Measurements from ENCODE around the gene PIAS2.
"Not testable (repeated sequence)": the region's sequence is repeated elsewhere in the genome, so short reads cannot be mapped to it uniquely, and the experiment has no call there.

Gene PIAS2, protein sequence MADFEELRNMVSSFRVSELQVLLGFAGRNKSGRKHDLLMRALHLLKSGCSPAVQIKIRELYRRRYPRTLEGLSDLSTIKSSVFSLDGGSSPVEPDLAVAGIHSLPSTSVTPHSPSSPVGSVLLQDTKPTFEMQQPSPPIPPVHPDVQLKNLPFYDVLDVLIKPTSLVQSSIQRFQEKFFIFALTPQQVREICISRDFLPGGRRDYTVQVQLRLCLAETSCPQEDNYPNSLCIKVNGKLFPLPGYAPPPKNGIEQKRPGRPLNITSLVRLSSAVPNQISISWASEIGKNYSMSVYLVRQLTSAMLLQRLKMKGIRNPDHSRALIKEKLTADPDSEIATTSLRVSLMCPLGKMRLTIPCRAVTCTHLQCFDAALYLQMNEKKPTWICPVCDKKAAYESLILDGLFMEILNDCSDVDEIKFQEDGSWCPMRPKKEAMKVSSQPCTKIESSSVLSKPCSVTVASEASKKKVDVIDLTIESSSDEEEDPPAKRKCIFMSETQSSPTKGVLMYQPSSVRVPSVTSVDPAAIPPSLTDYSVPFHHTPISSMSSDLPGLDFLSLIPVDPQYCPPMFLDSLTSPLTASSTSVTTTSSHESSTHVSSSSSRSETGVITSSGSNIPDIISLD

DNA sequence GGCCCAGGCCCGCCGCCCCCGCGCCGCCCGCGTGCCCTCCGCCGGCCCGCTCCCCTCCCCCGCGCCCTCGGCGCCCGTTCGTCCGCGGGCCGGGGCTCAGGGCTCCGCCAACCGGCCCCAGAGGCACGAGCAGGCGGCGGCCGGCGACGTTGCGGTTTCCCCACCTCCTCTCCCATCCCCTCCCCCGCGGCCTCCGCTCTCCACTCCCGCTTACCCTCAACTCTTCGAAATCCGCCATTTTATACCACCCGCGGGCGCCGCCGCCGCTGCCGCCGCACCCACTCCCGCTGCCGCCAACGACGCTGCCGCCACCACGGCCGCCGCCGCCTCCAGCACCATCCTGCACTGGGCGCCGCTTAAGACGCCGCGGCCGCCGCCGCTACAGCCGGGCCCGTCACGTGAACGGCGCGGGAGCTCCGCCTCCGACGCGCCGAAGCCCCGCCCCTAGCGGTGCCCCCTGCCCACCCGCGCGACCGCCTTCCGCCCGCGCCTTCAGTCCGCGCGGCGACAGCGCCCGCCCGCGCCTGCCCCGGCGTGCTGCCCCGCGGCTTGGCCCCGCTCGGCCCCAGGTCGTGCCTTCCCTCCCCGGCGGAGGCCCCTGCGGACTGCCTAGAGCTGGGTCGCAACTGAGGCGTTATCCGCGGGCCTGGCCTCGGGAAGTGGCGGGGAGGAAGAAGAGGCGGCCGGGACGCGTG, at the start of gene PIAS2, which contains the start of gene KATNAL2:
PIAS2 (minus strand) TSS at position 400 of the 695 bp plus-strand sequence; CDS start at position 238, 162 bp downstream.
KATNAL2 (plus strand) TSS at position 495 of the 695 bp plus-strand sequence. CDS start 29,271 bp downstream, outside the sequence.
- DNase-seq, result peak; percentile 82 to 83

DNA sequence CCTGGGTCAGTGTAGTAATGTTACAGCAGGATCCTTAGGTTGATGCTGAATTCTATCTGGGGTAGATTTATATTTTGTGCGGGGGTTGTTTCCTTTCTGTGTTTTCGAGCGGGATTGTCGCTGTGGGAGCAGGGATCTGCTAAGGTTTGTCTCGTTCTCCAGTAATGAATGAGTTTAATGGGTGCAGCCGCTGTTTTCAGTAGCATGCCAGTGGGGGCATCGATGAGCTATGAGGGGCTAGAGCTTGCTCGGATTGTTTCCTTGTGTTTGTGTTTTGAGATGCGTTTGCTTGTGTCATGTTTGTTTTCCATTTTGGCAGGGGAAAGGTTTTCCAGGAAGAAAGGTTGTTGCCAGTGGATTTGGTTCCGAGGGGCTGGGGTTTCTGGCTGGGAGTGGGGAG, 49.0 kb upstream of the PIAS2 start:
- DNase-seq, result not testable (repeated sequence)

GRCh38 chr18:46964579-46965293, 47.4 kb upstream of the PIAS2 start:
- not testable (repeated sequence) for DNase-seq

DNA sequence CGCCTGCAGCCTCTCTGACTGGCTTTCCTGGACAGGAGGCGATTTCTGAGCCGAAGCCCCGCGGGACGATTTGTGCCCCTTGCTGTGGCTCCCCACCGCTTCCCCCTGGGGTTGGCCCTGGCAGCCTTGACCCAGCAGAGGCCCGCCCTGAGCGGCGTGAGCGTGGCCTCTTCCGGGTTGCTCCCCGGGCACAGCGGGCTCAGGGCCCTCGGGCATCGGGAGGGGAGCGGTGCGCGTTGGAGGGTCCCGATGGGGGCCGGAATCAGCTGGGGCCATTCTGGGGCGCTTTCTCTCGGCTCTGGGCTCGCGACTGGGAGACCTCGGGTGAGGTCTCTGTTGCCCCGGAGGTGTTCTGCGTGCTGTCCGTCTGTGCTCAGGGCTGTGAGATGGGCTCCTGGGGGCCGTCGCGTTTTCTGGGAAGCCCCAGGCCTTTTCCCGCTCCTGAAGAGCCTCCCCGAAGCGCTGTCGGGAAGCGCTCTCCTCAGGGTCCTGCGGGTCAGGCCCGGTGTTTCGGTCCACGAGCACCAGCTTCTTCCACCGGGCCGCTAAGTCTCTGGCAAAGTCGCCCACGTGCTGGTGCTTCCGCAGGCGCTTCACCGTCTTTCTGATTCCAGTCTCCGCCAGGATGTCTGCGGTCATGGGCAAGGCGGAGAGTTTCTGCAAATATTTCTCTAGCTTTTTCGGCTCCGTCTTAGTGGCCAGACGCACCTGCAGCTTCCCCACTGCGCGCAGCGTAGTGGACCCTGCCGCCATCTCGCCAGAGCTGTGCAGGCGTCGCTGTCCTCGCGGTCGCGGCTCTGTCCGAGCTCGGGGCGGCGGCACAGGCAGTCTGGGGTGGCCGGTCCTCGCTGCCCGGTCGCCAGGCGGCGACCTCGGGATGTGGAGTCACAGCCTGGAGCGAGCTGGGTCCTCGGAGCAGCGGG, 46.6 kb upstream of the PIAS2 start:
- DNase-seq, result not testable (repeated sequence)

DNA sequence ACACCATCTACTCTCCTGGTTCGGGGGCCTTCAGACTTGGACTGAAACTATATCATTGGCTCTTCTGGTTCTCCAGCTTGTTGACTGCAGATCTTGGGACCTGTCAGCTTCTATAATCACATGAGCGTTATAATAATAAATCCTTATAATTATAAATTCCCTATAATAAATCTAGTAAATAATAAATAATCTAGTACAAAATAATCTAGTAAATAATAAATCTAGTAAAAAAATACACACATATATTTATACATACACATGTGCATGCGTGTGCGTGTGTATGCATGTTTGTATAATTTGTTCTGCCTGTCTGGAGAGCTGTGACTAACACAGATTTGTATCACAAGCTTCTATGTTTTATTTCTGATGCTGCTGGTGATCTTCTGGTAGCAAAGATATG, 40.9 kb upstream of the PIAS2 start:
- no peak for DNase-seq

DNA sequence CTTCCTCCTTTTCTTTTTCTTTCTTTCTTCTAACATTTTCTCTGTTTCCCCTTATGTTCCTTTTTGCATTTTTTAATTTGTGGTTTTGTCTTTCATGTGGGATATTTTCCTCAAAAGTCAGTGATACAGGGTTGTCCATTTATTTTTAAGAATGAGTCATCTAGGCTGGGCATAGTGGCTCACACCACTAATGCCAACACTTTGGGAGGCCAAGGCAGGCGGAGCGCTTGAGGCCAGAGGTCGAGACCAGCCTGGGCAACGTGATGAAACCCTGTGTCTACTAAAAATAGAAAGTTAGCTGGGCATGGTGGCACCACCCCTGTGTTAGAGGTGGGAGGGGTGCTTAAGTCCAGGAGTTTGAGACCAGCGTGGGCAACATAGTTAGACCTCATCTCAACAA, 35.9 kb upstream of the PIAS2 start:
- no peak for DNase-seq

DNA sequence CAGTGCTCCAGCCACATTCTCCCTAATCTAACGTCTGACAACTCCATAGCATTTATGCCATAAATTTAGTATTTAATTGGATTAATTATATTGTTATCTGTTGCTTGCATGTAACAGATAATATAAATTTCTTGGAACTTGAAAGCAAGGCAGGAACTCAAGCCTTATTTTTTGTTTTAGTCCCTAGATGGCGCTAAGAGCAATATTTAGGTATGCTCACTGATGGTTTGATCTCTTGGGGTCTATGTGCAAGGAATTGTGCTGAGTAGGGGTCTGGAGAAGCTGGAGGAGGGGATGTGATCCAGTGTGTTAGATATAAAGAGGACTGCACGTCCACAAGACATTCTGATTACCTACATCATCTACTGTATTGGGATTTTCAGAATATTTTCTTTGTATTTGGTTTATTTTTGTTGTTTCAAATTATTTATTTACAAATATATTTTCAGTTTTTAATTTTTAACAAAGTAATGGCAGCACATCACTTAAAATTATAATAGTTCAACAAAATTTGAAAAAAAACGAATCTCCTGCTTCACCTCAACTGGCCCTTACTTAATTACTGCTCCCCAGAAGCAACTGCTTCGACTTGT, 32.9 kb upstream of the PIAS2 start:
- peak in 1 of 2 donors; percentile 6 for DNase-seq

DNA sequence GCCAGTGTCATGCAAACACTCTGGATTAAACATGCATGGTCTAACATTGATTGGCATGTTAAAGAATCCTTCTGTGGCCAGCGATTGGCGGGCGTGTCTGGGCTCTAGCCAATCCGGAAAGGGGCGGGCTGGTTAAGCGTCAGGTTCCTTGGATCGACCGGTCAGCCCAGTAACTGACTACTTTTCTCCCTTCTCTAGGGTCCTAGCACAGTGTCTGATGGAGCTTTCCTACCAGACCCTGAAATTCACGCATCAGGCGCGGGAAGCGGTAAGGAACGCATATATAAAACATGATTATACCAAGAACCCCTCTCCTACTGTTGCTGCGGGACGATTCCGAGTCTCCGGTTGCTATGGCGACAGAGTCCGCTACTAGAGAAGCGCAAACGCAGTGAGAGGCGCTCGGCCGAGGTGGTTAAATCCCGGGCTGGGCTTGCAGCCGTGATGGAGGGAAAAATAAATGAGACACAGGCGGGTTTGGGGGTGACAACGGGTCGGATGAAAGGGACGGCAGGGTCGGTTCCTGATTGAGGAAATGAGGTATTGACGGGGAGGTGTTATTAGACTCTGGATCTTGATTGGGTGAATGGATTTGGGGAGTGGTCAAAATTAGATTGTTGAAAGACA, 29.5 kb upstream of the PIAS2 start:
- DNase-seq, result peak; percentile 54 to 74

DNA sequence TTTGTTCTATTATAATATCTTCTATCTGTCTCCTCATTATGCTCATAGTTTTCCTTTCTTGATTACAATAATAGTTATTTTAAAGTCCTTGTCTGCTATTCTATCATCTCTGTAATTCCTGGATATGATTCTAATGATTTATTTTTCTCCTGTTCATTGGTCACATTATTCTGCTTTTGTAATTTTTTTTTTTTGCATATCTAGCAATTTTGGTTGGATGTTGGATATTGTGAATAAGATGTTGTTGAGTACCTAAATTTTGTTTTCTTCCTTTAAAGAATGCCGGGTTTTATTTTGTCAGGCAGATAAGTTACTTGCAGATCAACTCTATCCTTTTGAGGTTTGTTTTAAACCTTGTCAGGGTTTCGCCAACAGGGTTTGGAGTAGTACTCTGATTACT, 25.3 kb upstream of the PIAS2 start:
- no peak for DNase-seq

DNA sequence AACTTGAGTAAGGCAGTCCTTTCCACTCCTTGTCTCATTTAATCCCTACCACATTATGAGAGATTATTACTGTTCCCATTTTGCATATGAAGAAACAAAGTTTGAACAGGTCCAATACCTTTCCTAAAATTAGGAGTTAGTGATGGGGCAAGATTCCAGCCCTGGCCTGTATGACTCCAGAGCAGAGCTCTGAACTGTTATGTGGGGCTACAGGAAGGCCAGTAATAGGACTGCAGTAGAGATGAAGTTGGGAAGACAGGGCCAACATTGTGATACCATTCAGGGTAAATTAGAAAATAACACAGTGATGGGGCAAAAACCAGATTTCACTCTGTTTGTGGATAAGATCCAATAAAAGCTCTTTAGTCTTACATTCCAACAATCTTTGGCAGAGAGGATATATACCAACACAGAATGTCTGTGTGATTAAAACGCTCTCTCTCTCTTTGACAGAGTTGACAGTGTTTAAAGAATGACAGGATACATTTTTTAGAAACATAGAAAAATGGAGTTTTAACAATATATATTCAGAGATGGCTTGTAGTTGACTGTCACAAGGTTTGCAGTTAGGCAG, 22.8 kb upstream of the PIAS2 start:
- no peak for DNase-seq

GRCh38 chr18:46939337-46939963, 22.1 kb upstream of the PIAS2 start:
- no peak for DNase-seq

- no peak for DNase-seq
Observed at GRCh38 chr18:46920653-46921052, 3.3 kb upstream of the PIAS2 start.

DNA sequence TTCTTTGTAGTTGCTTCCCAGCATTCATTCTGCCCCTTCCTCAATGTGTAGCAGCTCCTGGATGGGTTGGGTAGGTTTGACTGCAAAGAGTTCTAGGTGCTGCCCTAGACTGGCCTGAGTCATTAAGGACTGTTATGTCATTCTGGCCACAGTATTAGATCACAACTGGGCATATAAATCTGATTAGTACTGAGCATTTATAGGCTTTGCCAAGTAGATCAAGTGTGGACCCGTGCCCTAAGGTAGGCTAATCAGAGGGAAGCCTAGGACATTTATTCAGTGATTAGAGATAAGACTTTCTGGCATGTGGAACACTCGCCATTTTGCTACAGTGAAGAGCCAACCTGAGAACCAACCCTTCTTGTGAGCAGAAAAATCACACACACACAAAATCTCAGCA, 2.8 kb upstream of the PIAS2 start:
- no peak for DNase-seq

- no peak for DNase-seq
Observed at GRCh38 chr18:46917803-46918600, 695 bp upstream of the PIAS2 start.

DNA sequence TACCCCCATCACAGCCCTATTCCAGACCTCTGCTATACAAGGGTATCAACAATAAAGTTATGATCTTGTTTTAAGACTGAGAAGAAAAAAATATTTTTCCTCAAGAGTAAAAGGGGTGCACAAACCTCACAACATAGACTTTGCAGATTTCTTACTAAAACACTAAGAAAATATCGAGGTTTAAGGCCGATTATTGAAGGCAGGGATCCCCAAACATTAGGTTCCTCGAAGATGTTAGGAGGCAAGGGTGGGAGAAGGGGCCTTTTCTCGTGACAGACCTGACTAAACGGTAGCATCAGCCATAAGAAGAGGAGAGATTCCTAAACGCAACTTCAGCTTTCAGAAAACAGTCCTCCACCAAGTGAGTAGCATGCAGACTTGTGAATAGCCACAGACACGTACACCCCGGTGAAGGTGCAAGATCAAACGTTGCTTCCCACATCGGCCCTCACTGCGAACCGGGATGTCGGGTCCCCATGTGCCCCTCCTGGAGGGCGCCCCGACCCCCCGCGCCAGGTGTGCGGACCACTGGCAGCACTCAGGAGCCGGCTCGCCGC, 678 bp downstream of the PIAS2 start:
- peak; percentile 33 to 44 for DNase-seq

- DNase-seq, result no peak
Observed at GRCh38 chr18:46915800-46916550, 1.3 kb downstream of the PIAS2 start.

- no peak for DNase-seq
Observed at GRCh38 chr18:46910856-46911255, 6.5 kb downstream of the PIAS2 start.

- DNase-seq, result no peak
Observed at GRCh38 chr18:46909497-46909896, 7.8 kb downstream of the PIAS2 start.

All from CD4-positive, alpha-beta T cell treated with Interleukin-4 for 1 hour (primary cell).